HG03432 (cell line): Measurements from ENCODE around the gene CPN2.

Source experiments
- ATAC-seq: cut with Tn5 transposase; IDR thresholded peaks from one replicate; pipeline ENCODE4 v1.9.1; 2021; ENCODE audit warnings: mild to moderate bottlenecking, moderate library complexity; ENCODE audit not compliant: unreplicated experiment

Gene CPN2

DNA sequence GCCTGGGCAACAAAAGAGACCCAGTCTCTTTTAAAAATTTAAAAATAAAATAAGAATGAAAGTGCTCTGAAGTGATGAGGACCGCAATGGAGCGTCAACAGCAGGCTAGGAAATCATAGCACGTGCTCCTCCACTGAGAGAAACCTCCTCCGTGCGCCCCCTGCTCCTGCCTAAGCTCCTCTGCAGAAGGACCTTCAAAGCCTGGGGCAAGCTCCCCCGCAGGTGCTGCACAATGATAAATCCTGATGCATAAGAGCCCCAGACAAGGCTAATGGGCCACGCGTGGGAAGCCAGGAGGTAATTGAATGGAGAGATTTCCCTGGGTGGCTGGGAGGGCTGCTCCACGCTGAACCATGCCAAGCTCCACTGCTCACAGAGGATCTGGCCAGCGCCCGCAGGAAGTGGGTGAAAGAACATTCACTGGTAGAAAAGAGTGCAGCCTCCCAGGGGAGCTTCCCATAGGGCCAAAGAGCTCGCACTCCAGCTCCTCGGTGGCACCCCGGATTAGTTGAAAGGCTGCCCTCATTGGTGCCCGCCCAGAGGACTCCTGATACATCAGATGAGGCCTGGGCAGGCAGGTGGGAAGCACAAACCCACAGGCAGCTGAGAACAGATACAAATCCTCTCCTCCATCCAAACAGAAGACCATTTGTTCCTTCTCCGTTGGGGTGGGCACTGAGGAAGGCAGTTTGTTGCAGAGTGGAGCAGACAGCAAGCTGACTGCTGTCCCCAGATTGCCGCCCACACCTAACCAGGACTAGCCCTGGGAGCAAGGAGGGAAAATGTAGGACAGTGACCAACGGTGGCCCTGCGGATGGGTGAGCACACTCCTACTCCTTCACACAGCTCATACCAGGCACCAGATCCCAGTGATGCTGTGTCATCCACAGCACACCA, 52.5 kb downstream of the CPN2 start:
- ATAC-seq, result no peak

GRCh38 chr3:194296454-194297263, 54.5 kb downstream of the CPN2 start:
- ATAC-seq, result no peak

GRCh38 chr3:194294895-194295214, 56.3 kb downstream of the CPN2 start:
- ATAC-seq, result no peak

DNA sequence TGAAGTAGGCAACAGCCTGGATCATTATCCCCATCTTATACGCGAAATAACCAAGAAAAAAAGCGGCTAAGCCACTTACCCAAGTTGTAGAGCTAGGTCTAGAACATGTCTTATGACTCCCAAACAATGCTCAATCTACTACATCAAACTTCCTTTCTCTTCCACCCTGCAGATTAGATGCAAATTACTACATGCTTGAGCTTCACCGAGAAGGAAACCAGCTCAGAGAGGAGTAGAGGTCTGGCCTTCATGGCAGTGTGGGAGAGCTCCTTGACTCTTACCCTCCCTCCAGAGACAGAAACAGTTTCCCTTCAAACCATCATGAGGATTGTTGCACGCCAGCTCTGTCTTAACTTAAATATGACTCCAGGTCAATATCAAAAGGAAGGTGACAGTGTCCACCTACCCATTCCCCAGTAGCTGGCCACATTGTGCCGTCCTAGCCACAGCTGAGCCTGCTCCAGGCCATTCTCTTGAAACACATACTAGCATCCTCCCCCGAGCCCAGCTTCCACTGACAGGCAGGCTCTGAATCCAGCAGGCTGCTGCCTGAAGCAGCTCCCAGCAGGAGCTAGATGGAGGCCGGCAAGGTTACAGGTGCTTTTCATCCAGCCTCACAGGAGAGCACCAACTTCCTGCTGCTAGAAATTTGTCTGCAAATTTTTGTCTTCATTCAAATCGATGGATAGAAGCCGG, 56.8 kb downstream of the CPN2 start:
- no peak for ATAC-seq

DNA sequence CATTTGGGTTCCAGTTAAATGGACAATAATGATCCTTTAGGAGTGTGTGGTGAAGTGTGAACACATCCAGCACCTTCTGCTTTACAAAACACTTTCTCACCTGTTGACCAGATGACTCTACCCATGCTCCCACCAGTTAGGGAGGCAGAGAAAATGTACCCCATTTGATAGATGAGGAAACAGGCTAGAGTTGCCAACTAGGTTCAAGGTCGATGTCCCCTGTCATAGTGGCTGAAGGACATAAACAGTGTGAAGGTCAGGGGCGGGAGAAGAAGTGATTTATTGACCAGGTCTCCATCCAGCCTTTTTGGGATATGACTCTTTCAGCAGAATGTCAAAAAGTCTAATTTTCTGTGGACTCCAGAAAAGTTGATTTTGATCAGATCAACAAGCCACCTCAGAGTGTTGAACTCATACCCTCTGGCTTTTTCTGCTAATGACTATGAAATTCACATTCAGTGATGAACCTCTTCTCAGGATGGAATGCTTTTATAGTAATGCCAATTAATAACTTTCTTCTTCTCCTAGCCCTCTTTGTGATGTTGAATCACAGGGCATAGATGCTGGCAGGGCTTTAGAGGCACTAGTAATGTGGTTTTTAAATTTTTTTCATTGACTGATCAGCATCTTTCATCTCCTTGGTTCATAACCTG, 57.5 kb downstream of the CPN2 start:
- no peak for ATAC-seq

DNA sequence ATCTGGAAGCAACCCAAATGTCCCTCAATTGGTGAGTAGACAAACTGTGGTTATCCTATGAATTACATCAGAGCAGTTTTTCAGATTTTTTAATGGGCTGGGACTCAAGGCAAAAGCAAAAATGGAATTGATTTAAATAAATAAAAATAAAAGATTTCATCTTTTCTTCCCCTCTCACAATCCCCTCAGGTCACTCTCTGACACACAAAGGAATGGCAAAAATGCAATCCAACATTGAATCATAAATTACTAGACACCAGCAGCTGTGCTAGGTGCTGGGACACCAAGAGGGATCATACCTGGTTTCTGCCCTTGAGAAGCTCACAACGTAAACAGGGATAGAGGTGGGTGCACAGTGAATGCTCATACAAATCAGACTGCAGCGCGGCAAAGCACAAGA, 58.8 kb downstream of the CPN2 start:
- no peak for ATAC-seq
